GM12878 (cell line): ENCODE measurements around the gene SLC38A3. TPM values are rescaled to one million over a fixed set of nuclear protein-coding genes. Genes with fewer than 3 reads are reported as not detected.
A peak's percentile ranks its signal among the peaks of the same experiment; 100 is the strongest.

Experiments
- BCL11A ChIP-seq: IDR thresholded peaks from 2 replicates; pipeline ENCODE4 v1.6.1; 2011; ENCODE audit warnings: low read depth, low read length
- BCL3 ChIP-seq: IDR thresholded peaks from 2 replicates; pipeline ENCODE4 v1.6.1; 2011; ENCODE audit warnings: borderline replicate concordance, low read depth, mild to moderate bottlenecking, moderate library complexity, low read length; ENCODE audit not compliant: insufficient read depth, poor library complexity, severe bottlenecking
- ESRRA ChIP-seq: IDR thresholded peaks from 2 replicates; pipeline ENCODE4 v1.6.1; 2012; ENCODE audit warnings: mild to moderate bottlenecking, low read length, improper control_type of control experiment
- JUNB ChIP-seq: IDR thresholded peaks from 2 replicates; pipeline ENCODE4 v1.6.1; 2016; ENCODE audit warnings: antibody characterized with exemption, mild to moderate bottlenecking
- PRDM15 ChIP-seq: fragments of 450-650 bp; formaldehyde crosslinking; IDR thresholded peaks from 2 replicates; pipeline ENCODE4 v1.4.0; 2020; ENCODE audit warnings: mild to moderate bottlenecking, moderate library complexity
- RAD21 ChIP-seq: IDR thresholded peaks from 2 replicates; pipeline ENCODE4 v1.6.1; 2011; ENCODE audit warnings: mild to moderate bottlenecking, low read depth, low read length, moderate library complexity; ENCODE audit not compliant: insufficient read depth
- RBBP5 ChIP-seq: fragments of 200-600 bp; sonication (generic); conservative IDR thresholded peaks from 2 replicates; pipeline ENCODE4 v1.6.1; 2016
- SIN3A ChIP-seq: IDR thresholded peaks from 2 replicates; pipeline ENCODE4 v1.6.1; 2012; ENCODE audit warnings: low read depth, low read length, improper control_type of control experiment
- SREBF2 ChIP-seq: IDR thresholded peaks from 2 replicates; pipeline ENCODE4 v1.6.1; 2012; ENCODE audit warnings: mild to moderate bottlenecking, low read length
- polyA plus RNA-seq, 11 experiments: library from polyadenylated mRNA; depleted of rRNA in 4 of 11; unstranded in 6 of 11; stranded (reverse) in 5 of 11; fragments of >200 nt; fragmentation: Nextera tagmentation in 4 of 11; fragmentation: Illumina TruSeq in 1 of 11; extraction: Ambion mirVana in 4 of 11; extraction: Trizol in 1 of 11; gene quantifications; 1 replicate in 1 of 11; 2 replicates in 10 of 11; pipeline versions ENCODE4 v1.2.1 to v1.2.3, GENCODE V29; 2011 to 2016; ENCODE audit warnings: inconsistent platforms in 2 of 11, missing spikeins in 2 of 11, low read depth in 1 of 11
- total RNA-seq, 4 experiments: library from RNA; depleted of rRNA in 3 of 4; stranded (reverse); fragments of >200 nt in 3 of 4; fragmentation: Illumina TruSeq in 1 of 4; extraction: Trizol in 1 of 4; gene quantifications; 2 replicates each; pipeline versions ENCODE4 v1.2.1 to v1.2.3, GENCODE V29; 2013 to 2021
- TF ChIP-seq, protein P1 (sequence below), 3 experiments: IDR thresholded peaks in 2 of 3; conservative IDR thresholded peaks in 1 of 3; 2 replicates each; pipeline ENCODE4 v1.5.1; 2011; ENCODE audit warnings: low read depth in 3 of 3, low read length in 3 of 3, mild to moderate bottlenecking in 3 of 3, control low read depth in 2 of 3, moderate library complexity in 2 of 3, inconsistent platforms in 1 of 3, mixed read lengths in 1 of 3; ENCODE audit not compliant: control insufficient read depth in 2 of 3, insufficient read depth in 1 of 3; ENCODE audit errors: extremely low read depth in 1 of 3
- TF ChIP-seq, protein P2 (sequence below): fragments of 450-650 bp; IDR thresholded peaks from 2 replicates; pipeline ENCODE4 v1.6.1; 2017; ENCODE audit warnings: borderline replicate concordance

Gene SLC38A3
- total and polyA plus RNA-seq, 10 of the 15 experiments (the other 5 are each of a cell fraction or from before 2014, with no cell fraction given): 0.14 TPM; not detected in 9

GRCh38 chr3:50227390-50228183 lies 22.5 kb downstream of the SLC38A3 start (continued):
- TF ChIP-seq, protein P1, sequence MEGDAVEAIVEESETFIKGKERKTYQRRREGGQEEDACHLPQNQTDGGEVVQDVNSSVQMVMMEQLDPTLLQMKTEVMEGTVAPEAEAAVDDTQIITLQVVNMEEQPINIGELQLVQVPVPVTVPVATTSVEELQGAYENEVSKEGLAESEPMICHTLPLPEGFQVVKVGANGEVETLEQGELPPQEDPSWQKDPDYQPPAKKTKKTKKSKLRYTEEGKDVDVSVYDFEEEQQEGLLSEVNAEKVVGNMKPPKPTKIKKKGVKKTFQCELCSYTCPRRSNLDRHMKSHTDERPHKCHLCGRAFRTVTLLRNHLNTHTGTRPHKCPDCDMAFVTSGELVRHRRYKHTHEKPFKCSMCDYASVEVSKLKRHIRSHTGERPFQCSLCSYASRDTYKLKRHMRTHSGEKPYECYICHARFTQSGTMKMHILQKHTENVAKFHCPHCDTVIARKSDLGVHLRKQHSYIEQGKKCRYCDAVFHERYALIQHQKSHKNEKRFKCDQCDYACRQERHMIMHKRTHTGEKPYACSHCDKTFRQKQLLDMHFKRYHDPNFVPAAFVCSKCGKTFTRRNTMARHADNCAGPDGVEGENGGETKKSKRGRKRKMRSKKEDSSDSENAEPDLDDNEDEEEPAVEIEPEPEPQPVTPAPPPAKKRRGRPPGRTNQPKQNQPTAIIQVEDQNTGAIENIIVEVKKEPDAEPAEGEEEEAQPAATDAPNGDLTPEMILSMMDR (IDR thresholded peaks at IDR 0.05 in 2 of 3, conservative IDR thresholded peaks at IDR 0.05 in 1 of 3; ENCODE audit: control insufficient read depth in 2 of 3, extremely low read depth in 1 of 3, insufficient read depth in 1 of 3, low read depth in 3 of 3, low read length in 3 of 3): peak; percentile 69 to 93 (median 82)
- no peak for TF ChIP-seq RBBP5
- TF ChIP-seq, protein P2, sequence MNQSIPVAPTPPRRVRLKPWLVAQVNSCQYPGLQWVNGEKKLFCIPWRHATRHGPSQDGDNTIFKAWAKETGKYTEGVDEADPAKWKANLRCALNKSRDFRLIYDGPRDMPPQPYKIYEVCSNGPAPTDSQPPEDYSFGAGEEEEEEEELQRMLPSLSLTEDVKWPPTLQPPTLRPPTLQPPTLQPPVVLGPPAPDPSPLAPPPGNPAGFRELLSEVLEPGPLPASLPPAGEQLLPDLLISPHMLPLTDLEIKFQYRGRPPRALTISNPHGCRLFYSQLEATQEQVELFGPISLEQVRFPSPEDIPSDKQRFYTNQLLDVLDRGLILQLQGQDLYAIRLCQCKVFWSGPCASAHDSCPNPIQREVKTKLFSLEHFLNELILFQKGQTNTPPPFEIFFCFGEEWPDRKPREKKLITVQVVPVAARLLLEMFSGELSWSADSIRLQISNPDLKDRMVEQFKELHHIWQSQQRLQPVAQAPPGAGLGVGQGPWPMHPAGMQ: no peak
- no peak for TF ChIP-seq BCL3
- TF ChIP-seq BCL11A: no peak
- TF ChIP-seq JUNB: no peak
- TF ChIP-seq RAD21: peak; percentile 88
- TF ChIP-seq SREBF2: 0 out of 2 replicates have a peak, but pooled peaks have one; percentile 18
- TF ChIP-seq SIN3A: no peak
- peak; percentile 12; the same call in 1 of the 2 replicates for TF ChIP-seq ESRRA
- TF ChIP-seq PRDM15 (CRISPR knock-in tag): no peak
